Ovary (tissue), 9 donors: ENCODE results near the gene STT3A. TPM values are rescaled to one million over a fixed set of nuclear protein-coding genes. Genes with fewer than 3 reads are reported as not detected.
"Not testable (repeated sequence)": the region's sequence is repeated elsewhere in the genome, so short reads cannot be mapped to it uniquely, and the experiment has no call there.

Experiments
- DNase-seq, 5 donors: peaks; one replicate each; pipeline ENCODE4 v3.0.0-alpha.2; 2019 to 2020
- H3K27ac ChIP-seq, 2 donors: fragments of 200-600 bp; one replicate each; pipeline versions ENCODE4 v1.5.1 to v1.8.0; 2019 to 2022
- H3K27me3 ChIP-seq: fragments of 200-600 bp; one replicate; pipeline ENCODE4 v1.8.0; 2022
- H3K36me3 ChIP-seq: fragments of 200-600 bp; sonication (generic); one replicate; pipeline ENCODE4 v1.5.1; 2019
- H3K4me1 ChIP-seq: one replicate; pipeline ENCODE4 v1.8.1; 2013; ENCODE audit warnings: mild to moderate bottlenecking, moderate library complexity; ENCODE audit not compliant: insufficient read depth
- H3K4me3 ChIP-seq: fragments of 200-600 bp; sonication (generic); one replicate; pipeline ENCODE4 v1.5.1; 2017
- H3K9me3 ChIP-seq, 2 donors: fragments of 200-600 bp in 1 of 2; sonication (generic) in 1 of 2; one replicate each; pipeline versions ENCODE4 v1.5.1 to v1.8.1; 2013 to 2019; ENCODE audit warnings: mild to moderate bottlenecking in 1 of 2, moderate library complexity in 1 of 2
- CTCF ChIP-seq, 3 donors: fragments of 450-650 bp in 2 of 3; fragments of 200-600 bp in 1 of 3; IDR thresholded peaks; one replicate each; pipeline versions ENCODE4 v1.5.1 to v1.8.0; 2016 to 2022; ENCODE audit warnings: antibody characterized with exemption in 3 of 3, mild to moderate bottlenecking in 1 of 3
- EP300 ChIP-seq: sonication (generic); formaldehyde crosslinking; IDR thresholded peaks from one replicate; pipeline ENCODE4 v1.6.1; 2017; ENCODE audit warnings: antibody characterized with exemption
- POLR2A ChIP-seq: fragments of 450-650 bp; IDR thresholded peaks from one replicate; pipeline ENCODE4 v1.6.1; 2017; ENCODE audit warnings: antibody characterized with exemption, mild to moderate bottlenecking, moderate library complexity
- WGBS, 3 donors: extraction: QIAGEN DNeasy Blood & Tissue Kit in 1 of 3; methylation state at CpG; one replicate each; pipeline versions ENCODE4 v1.1.5 to v1.1.7; 2013 to 2017; 5-methylcytosine and 5-hydroxymethylcytosine counted together
- intact Hi-C, 4 donors: fragments of 100-400 bp; cut with DNase I; formaldehyde crosslinking; loops; one replicate each; pipeline versions ENCODE4 v1.11.0 to v1.15.1; 2022 to 2023
- polyA plus RNA-seq, 2 donors: library from polyadenylated mRNA; stranded (reverse); fragments of 200-250 nt in 1 of 2; fragments of 350-450 nt in 1 of 2; fragmentation: Illumina TruSeq in 1 of 2; extraction: RNeasy Lipid Tissue Mini Kit (QIAGEN cat#74804) in 1 of 2; gene quantifications; one replicate each; pipeline ENCODE4 v1.2.3, GENCODE V29; 2013 to 2014
- total RNA-seq, 7 donors: library from RNA; depleted of rRNA in 2 of 7; stranded (reverse); fragments of >200 nt in 2 of 7; fragmentation: NEBNext Ultra II Directional in 3 of 7; extraction: Animal tissue kit (Norgen Biotek cat#: 25700) in 3 of 7; gene quantifications; one replicate each; pipeline versions ENCODE4 v1.1.0 to v1.2.4, GENCODE V29; 2016 to 2023
- donor health status: DM: no; HTN: no; CAD: no; lungs with moderate emphysema.
- donor health status: DM: no; HTN: no; CAD: no.
- donor health status: Bipolar disorder and iron deficiency.
- donor health status: DM: yes; HTN: yes; CAD: no.
- donor health status: DM: no; HTN: no; CAD: no.
- donor health status: DM: yes; HTN: yes; CAD: no.

The STT3A gene
- total and polyA plus RNA-seq, 9 donors = 51.9 to 239 (median 135) TPM

GRCh38 chr11:125569915-125570621 is 22.6 kb upstream of the STT3A start:
- Histone ChIP-seq H3K9me3 (no peaks in the 10 kb centered on the region), H3K27ac (peak overlapping the region; percentile 74 to 78), H3K4me3 (peak overlapping the region; percentile 90), H3K4me1 (peaks cover 4% of the 10 kb centered on the region), H3K27me3 (no peaks in the 10 kb centered on the region), H3K36me3 (no peaks in the 10 kb centered on the region)
- DNase-seq = no peak
- TF ChIP-seq POLR2A = no peak
- no peak for TF ChIP-seq CTCF (IDR thresholded peaks at IDR 0.05)
- TF ChIP-seq EP300 = no peak
- 1 to 2% (median 1%) methylated on average over 9 of the region's 9 CpGs for WGBS, 3 donors
- intact Hi-C loops = loop anchor here in 1 of 4 donors (10.0 kb wide), 1 partner anchor 55 kb away; the partner anchor contains the start of gene CHEK1

GRCh38 chr11:125570952-125571351 is 21.7 kb upstream of the STT3A start:
- 64 to 73% (median 68%) methylated on average over 2 of the region's 2 CpGs for WGBS, 3 donors
- no peak overlapping the region for H3K27ac ChIP-seq
- H3K9me3 ChIP-seq = no peaks in the 10 kb centered on the region
- TF ChIP-seq EP300 = no peak
- no peak for TF ChIP-seq CTCF (IDR thresholded peaks at IDR 0.05)
- no peak for TF ChIP-seq POLR2A
- H3K4me1 ChIP-seq = peaks cover 4% of the 10 kb centered on the region
- intact Hi-C loops = no loop called here
- H3K27me3 ChIP-seq = no peaks in the 10 kb centered on the region
- H3K4me3 ChIP-seq = no peak overlapping the region
- no peak for DNase-seq
- no peaks in the 10 kb centered on the region for H3K36me3 ChIP-seq

- 73 to 76% (median 76%) methylated on average over 5 of the region's 5 CpGs for whole genome bisulfite sequencing, 3 donors
- intact Hi-C loops = no loop called here
- no peaks in the 10 kb centered on the region for H3K27me3 ChIP-seq
- H3K36me3 ChIP-seq = no peaks in the 10 kb centered on the region
- H3K4me3 ChIP-seq = no peak overlapping the region
- peaks cover 4% of the 10 kb centered on the region for H3K4me1 ChIP-seq
- TF ChIP-seq POLR2A (no peak), EP300 (no peak), CTCF (IDR thresholded peaks at IDR 0.05) (no peak)
- no peak overlapping the region for H3K27ac ChIP-seq
- DNase-seq = no peak
- H3K9me3 ChIP-seq = no peaks in the 10 kb centered on the region
Observed at GRCh38 chr11:125572916-125573315, 19.7 kb upstream of the STT3A start.

- H3K27ac ChIP-seq, H3K27me3 ChIP-seq, H3K36me3 ChIP-seq, DNase-seq, H3K4me3 ChIP-seq, H3K9me3 ChIP-seq, intact Hi-C loops, H3K4me1 ChIP-seq: not testable (repeated sequence)
- 95 to 97% (median 96%) methylated on average over 14 of the region's 14 CpGs for WGBS, 3 donors
Observed at GRCh38 chr11:125577181-125577580, 15.5 kb upstream of the STT3A start.

- Histone ChIP-seq H3K4me1 (no peaks in the 10 kb centered on the region), H3K9me3 (no peaks in the 10 kb centered on the region), H3K27ac (no peak overlapping the region), H3K4me3 (no peak overlapping the region), H3K27me3 (no peaks in the 10 kb centered on the region), H3K36me3 (no peaks in the 10 kb centered on the region)
- no peak for DNase-seq
- intact Hi-C loops = no loop called here
- WGBS, 3 donors = 96 to 100% (median 98%) methylated on average over 2 of the region's 2 CpGs
- TF ChIP-seq CTCF (IDR thresholded peaks at IDR 0.05) (no peak), POLR2A (no peak), EP300 (no peak)
Observed at GRCh38 chr11:125578783-125579182, 13.9 kb upstream of the STT3A start.
